SKM-1 treated with dmso at 0.1 percent for 144 hours (cell line): ENCODE results near the gene FRMD8.
"Not testable (repeated sequence)": the region's sequence is repeated elsewhere in the genome, so short reads cannot be mapped to it uniquely, and the experiment has no call there.

ENCODE experiments used
- DNase-seq: peaks from one replicate; lab custom pipeline; 2025; ENCODE audit not compliant: unreplicated experiment; lab: John Stamatoyannopoulos, UW

The FRMD8 gene

DNA sequence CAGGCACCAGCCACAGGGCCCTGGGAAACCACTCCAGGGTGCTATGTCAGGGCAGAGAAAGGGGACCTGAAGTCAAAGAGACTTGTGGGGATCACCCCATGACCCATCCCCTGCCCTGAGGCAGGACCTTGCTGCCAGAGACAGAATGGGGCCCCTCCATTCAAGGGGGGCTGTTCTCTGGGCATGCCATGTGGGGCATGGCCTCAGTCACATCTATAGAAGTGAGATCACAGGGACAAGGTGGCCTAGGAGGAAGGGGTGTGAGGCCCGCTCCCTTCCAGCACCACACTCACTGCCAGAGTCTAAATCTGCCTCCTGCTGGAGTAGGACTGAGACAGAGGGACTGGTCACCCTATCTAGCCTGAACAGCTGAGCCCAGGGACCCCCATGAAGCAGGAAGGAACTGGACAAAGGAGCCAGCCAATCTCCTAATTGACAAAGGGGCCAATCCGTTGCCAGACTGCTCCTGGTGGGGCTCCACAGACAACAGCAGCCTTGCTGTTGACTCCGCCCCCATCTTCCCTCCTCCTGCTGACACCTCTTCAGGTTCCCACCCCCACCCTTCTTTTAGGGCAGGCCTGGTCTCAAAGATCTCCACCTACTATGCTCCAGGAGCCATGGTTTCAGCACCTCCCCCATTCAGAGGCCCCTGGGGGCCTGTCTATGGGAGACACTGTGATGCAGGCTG lies 62.1 kb downstream of the FRMD8 start:
- no peak for DNase-seq

- DNase-seq = not testable (repeated sequence)
Observed at GRCh38 chr11:65451301-65451700, 64.9 kb downstream of the FRMD8 start.

GRCh38 chr11:65452259-65452658 lies 65.8 kb downstream of the FRMD8 start:
- not testable (repeated sequence) for DNase-seq

GRCh38 chr11:65452806-65453490 lies 66.5 kb downstream of the FRMD8 start:
- no peak for DNase-seq

- no peak for DNase-seq
Observed at GRCh38 chr11:65454311-65454695, 67.9 kb downstream of the FRMD8 start.

DNA sequence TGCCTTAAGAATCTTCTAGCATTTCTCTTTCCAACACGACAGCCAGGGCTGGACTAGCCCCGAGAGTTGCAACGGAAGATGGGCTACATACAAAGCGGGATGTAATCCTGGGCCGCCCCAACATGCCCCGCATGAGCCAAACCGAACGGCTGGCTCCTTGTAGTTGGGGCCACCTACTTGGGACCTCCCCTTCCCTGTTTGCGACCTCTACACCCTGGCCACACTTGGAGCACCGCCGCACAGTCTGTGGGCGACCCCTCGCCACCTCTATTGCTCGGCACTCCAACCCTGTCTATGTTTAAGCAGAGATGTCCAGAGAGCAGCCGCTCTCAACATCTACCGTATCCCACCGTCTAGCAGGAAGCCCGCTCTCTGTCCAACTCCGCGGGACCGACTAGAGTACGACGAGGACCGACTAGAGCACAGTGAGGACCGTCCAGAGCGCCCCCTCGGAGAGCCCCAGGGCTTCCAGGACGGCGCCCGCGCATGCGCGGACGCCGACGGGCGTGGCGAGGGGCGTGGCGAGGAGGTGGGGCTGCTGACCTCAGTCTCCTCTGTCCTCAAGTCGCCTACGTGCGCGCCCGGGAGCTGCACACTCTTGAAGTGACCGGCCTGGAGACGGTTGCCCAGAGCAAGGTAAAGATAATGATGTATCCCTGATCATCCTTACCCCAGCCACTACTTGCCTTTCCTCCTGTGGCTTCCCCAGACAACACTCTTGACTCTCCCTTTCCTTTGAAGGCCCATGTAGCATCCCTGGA lies 68.4 kb downstream of the FRMD8 start:
- peak; percentile 76 for DNase-seq

GRCh38 chr11:65456418-65456817 lies 70.0 kb downstream of the FRMD8 start:
- no peak for DNase-seq

DNA sequence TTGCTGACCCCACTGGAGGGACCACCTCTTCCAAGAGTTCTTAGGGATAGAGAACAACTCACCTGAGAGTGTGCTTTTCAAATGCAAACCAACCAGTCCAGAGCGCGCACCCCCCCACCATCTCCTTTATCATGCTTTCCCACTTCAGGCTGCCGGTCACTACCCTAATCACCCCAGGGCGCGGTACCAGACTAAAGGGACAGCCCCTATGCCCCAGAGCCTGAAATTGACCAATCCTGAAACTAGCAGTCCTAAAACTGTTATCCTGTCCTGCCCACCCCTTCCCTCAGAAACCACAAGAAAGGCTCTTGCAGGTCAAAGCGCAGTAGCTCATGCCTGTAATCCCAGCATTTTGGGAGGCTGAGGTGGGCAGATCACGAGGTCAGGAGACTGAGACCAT lies 73.1 kb downstream of the FRMD8 start:
- DNase-seq = no peak
